ENCODE data around the gene ANKS3. TPM values are rescaled to one million over a fixed set of nuclear protein-coding genes. Genes with fewer than 3 reads are reported as not detected.

The ANKS3 gene
- total and polyA plus RNA-seq, 2 donors (not counting 3 experiments of a cell fraction or from before 2014, with no cell fraction given), result 13.9 to 24.0 TPM

GRCh38 chr16:4704913-4705312 is 29.2 kb downstream of the ANKS3 start:
- Histone ChIP-seq H3K9me3 (replicated peaks; ENCODE audit: control insufficient read depth, insufficient read depth, low read length) (no peaks in the 10 kb centered on the region), H3K9ac (replicated peaks; ENCODE audit: extremely low read depth, insufficient read depth, low read length) (no peak overlapping the region), H3K4me1 (ENCODE audit: control insufficient read depth, extremely low read depth, insufficient read depth, low read length) (no peaks in the 10 kb centered on the region), H3K9me1 (replicated peaks; ENCODE audit: control insufficient read depth, extremely low read depth, insufficient read depth, low read length) (no peaks in the 10 kb centered on the region), H2AFZ (ENCODE audit: low read depth, low read length) (no peak overlapping the region), H3K4me3 (replicated peaks in 1 of 3; ENCODE audit: insufficient read depth in 1 of 3, low read depth in 1 of 3, low read length in 3 of 3) (no peak overlapping the region), H3K4me2 (ENCODE audit: insufficient read depth, low read length) (no peak overlapping the region), H3K27me3 (ENCODE audit: control insufficient read depth in 2 of 2, insufficient read depth in 2 of 2, low read length in 2 of 2) (no peaks in the 10 kb centered on the region), H4K20me1 (replicated peaks; ENCODE audit: control insufficient read depth, extremely low read depth, insufficient read depth, low read length) (no peaks in the 10 kb centered on the region), H3K36me3 (ENCODE audit: control insufficient read depth in 2 of 2, extremely low read depth in 1 of 2, insufficient read depth in 2 of 2, low read length in 2 of 2) (peaks cover 0 to 25% of the 10 kb centered on the region in 2 experiments), H3K79me2 (ENCODE audit: control insufficient read depth, insufficient read depth, low read length) (no peaks in the 10 kb centered on the region), H3K27ac (ENCODE audit: insufficient read depth, low read depth, low read length) (no peak overlapping the region)
- no TSS peak for BruUV-seq (replicated peaks)
- TF ChIP-seq FOS (IDR thresholded peaks at IDR 0.05; ENCODE audit: borderline replicate concordance, insufficient read depth, low read length) (no peak), POLR2AphosphoS5 (IDR thresholded peaks at IDR 0.05; ENCODE audit: insufficient read depth, low read depth, low read length) (no peak), MYC (IDR thresholded peaks at IDR 0.05; ENCODE audit: low read depth, low read length) (no peak), EZH2 (IDR thresholded peaks at IDR 0.05; ENCODE audit: borderline replicate concordance, low read depth, low read length, severe bottlenecking) (no peak), JUN (IDR thresholded peaks at IDR 0.05; ENCODE audit: borderline replicate concordance, insufficient read depth, insufficient read length, low read depth) (no peak), GATA2 (IDR thresholded peaks at IDR 0.05; ENCODE audit: insufficient read depth, insufficient read length, low read depth, low read length) (no peak), POLR2A (IDR thresholded peaks at IDR 0.05; ENCODE audit: low read depth, low read length) (no peak), CTCF (IDR thresholded peaks at IDR 0.05; ENCODE audit: extremely low read depth in 1 of 2, insufficient read depth in 1 of 2, low read depth in 1 of 2, low read length in 2 of 2) (no peak), MAX (IDR thresholded peaks at IDR 0.05; ENCODE audit: insufficient read depth, insufficient read length) (no peak)
- no peak for DNase-seq (ENCODE audit: low read depth, low spot score)
- POLR2A ChIA-PET, result interaction anchor here (0.6 kb wide), 1 partner anchor 129 kb away, joined by 4 read pairs; no protein-coding TSS in a partner anchor
- intact Hi-C loops (cut with micrococcal nuclease) (no loop called here), dilution Hi-C loops (cut with MboI; ENCODE audit: extremely low pct_ligation_motif_present, low sequenced_read_pairs) (no loop called here)
- no peak for FAIRE-seq
- CTCF ChIA-PET, result interaction anchor here (0.7 kb wide), 1 partner anchor 55 kb away, joined by 3 read pairs; no protein-coding TSS in a partner anchor
